Bronchial epithelial cell (primary cell): Measurements from ENCODE around the gene EMILIN3. TPM values are rescaled to one million over a fixed set of nuclear protein-coding genes. Genes with fewer than 3 reads are reported as not detected.

Source experiments
- DNase-seq: peaks from one replicate; pipeline ENCODE4 v3.0.0-alpha.2; 2010; ENCODE audit warnings: low read depth
- FAIRE-seq: peaks from 2 replicates; lab custom pipeline; 2011; peaks lifted over from hg19 to GRCh38; lab: Jason Lieb, UNC
- H3K27me3 ChIP-seq: 2 replicates; pipeline ENCODE4 v1.5.1; 2011; ENCODE audit warnings: low read length; ENCODE audit not compliant: control insufficient read depth, insufficient read depth
- H3K36me3 ChIP-seq: 2 replicates; pipeline ENCODE4 v1.5.1; 2011; ENCODE audit warnings: low read length; ENCODE audit not compliant: control insufficient read depth, insufficient read depth
- H3K4me3 ChIP-seq: 2 replicates; pipeline ENCODE4 v1.5.1; 2011; ENCODE audit warnings: mild to moderate bottlenecking, low read depth, low read length, control low read depth
- total RNA-seq: library from RNA; depleted of rRNA; stranded (reverse); fragments of >200 nt; gene quantifications from 2 replicates; pipeline ENCODE4 v1.2.1, GENCODE V29; 2014
- TF ChIP-seq, protein P1 (sequence below): IDR thresholded peaks from 2 replicates; pipeline ENCODE4 v1.5.1; 2011; ENCODE audit warnings: mild to moderate bottlenecking, moderate library complexity, low read length, control low read depth, inconsistent platforms; ENCODE audit not compliant: insufficient read depth, severe bottlenecking

Gene EMILIN3
- total RNA-seq, 1 donor from 2014 or later, result not detected

DNA sequence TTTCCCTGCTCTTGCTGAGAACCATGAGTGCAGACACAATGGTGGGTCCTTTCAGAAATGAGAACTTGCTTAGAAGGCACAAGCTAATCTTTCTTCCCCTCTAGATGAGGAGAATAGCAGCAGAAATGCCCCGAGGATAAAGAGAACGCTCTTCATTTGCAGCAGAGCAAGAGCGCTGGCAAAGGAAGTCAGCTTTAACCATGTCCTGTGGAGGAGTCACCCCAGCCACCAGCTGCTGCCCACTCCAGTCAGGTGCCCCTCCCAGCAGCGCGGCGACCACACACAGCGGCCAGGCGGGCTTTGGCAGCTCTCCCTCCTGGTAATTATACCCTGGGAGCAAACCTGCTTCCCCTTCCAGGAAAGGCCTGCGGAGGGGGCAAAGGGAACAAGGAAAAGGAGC is 42.4 kb upstream of the EMILIN3 start:
- FAIRE-seq (no peak), DNase-seq (no peak)
- TF ChIP-seq, protein P1, sequence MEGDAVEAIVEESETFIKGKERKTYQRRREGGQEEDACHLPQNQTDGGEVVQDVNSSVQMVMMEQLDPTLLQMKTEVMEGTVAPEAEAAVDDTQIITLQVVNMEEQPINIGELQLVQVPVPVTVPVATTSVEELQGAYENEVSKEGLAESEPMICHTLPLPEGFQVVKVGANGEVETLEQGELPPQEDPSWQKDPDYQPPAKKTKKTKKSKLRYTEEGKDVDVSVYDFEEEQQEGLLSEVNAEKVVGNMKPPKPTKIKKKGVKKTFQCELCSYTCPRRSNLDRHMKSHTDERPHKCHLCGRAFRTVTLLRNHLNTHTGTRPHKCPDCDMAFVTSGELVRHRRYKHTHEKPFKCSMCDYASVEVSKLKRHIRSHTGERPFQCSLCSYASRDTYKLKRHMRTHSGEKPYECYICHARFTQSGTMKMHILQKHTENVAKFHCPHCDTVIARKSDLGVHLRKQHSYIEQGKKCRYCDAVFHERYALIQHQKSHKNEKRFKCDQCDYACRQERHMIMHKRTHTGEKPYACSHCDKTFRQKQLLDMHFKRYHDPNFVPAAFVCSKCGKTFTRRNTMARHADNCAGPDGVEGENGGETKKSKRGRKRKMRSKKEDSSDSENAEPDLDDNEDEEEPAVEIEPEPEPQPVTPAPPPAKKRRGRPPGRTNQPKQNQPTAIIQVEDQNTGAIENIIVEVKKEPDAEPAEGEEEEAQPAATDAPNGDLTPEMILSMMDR, result no peak
- Histone ChIP-seq H3K27me3 (no peaks in the 10 kb centered on the region), H3K36me3 (peaks cover 28% of the 10 kb centered on the region), H3K4me3 (no peak overlapping the region)

DNA sequence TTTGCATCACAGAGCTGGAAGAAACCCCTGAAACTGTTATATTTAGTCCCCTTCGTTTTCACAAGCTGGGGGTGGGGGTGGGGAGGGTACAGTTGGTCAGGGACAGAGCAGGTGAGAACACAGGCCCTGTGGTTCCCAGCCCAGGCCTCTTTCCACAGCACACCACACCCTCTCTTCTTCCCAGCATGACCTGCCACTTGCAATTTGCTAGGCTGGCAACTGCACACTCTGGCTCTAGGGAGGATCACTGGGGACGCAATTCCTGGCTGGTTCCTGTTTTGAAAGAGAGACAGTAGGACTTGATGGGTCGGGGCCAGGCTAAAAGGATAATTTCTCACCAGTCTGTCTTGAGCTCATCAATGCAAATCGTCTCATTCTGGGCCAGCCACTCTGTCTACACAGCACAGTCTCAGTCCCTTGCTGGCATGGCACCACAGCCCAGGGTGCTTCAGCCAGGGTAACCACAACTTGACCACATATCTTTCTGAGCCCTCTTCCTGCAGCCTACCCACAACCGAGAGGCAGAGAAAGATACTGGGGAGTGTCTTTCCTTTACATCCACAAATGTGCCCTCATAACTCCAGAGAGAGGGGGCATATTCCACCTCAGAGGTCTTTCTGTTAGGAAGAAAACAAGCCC is 41.7 kb upstream of the EMILIN3 start:
- FAIRE-seq (no peak), DNase-seq (no peak)
- TF ChIP-seq, protein P1, result no peak
- no peaks in the 10 kb centered on the region for H3K27me3 ChIP-seq
- H3K4me3 ChIP-seq, result no peak overlapping the region
- peaks cover 25% of the 10 kb centered on the region for H3K36me3 ChIP-seq

DNA sequence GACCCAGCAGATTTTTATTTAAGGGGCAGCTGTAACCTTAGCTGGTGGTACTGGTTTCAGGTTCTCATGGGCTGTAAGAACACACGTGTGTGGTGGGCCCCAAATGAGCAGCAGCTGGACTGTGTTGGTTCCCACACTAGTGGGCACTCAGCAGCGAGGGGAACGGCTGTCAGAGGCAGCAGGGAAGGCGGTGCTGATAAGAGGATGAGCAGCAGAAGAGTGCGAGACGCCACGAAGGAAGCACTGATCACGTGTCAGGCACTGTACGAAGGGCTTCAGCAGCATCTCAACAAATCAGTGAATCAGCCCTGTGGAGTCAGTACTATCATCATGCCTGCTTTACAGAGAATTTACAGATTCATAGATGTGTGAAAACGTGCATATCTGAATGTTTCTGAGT is 41.0 kb upstream of the EMILIN3 start:
- DNase-seq (no peak), FAIRE-seq (no peak)
- Histone ChIP-seq H3K36me3 (peaks cover 25% of the 10 kb centered on the region), H3K27me3 (no peaks in the 10 kb centered on the region), H3K4me3 (no peak overlapping the region)
- TF ChIP-seq, protein P1, result no peak

DNA sequence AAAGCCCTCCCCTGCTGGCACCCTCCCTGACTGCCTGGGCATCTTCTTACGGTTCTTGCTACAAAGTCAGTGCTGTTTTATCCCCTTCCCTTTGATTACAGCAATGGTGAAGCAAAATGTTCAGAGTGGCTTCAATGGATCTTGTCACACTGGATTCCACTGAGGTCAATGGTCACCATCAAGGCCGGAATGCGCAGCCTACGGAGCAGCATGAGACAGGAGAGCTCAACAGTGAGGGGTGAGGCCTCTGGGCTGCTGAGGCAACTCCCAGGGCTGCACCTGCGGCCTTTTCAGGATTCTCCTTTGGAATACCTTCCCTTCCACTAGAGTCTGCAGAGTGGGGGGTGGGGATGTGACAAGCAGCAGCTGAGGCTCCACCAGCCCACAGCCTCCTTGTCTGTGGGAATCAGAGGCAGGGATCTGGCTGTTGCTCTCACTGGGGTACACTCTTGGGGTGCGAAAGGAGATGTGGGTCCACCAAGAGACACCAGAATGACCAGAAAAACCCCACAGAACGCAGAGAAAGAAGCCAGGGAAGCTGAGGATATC is 40.4 kb upstream of the EMILIN3 start:
- TF ChIP-seq, protein P1, result no peak
- H3K36me3 ChIP-seq, result peaks cover 25% of the 10 kb centered on the region
- no peaks in the 10 kb centered on the region for H3K27me3 ChIP-seq
- FAIRE-seq, result no peak
- no peak for DNase-seq
- no peak overlapping the region for H3K4me3 ChIP-seq

DNA sequence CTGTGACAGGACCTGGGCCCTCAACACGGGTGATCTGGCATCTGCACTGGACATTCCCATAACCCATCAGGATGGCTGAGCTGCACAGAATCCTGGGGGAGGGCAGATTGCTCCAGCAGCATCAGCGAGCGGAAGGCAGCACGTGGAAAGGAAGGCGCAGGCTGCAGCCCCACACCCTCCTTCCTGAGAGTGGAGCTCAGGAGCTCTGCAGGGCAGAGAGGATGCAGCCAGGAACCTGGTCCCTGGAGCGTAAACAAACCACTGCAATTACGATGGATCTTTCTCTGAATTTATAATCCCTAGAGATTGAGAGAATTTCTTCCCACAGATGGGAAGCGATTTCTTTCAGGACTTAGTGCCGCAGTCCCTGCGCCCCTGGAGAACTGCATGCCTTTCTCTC is 39.7 kb upstream of the EMILIN3 start:
- TF ChIP-seq, protein P1, result no peak
- no peaks in the 10 kb centered on the region for H3K27me3 ChIP-seq
- H3K36me3 ChIP-seq, result peaks cover 25% of the 10 kb centered on the region
- FAIRE-seq (no peak), DNase-seq (no peak)
- no peak overlapping the region for H3K4me3 ChIP-seq

DNA sequence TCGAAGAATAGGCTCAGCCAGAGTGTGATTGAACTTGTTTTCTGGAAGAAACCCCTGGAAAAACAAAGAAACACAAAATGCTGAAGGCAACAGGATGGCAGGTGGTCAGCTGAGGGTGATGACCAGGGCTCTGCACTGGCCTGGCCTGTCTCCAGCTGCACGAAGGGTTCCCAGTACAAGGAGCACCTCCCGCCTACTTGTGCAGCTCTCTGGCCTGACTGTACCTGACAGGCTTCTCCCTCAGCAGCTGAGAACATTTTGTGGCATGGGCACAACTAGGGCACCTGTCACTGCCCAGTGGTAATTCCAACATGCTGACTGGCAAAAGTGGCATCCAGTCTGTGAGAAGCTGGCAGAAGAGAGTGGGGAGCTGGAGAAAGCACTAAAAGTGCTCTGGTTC is 38.8 kb upstream of the EMILIN3 start:
- TF ChIP-seq, protein P1, result no peak
- Histone ChIP-seq H3K36me3 (peaks cover 23% of the 10 kb centered on the region), H3K4me3 (no peak overlapping the region), H3K27me3 (no peaks in the 10 kb centered on the region)
- DNase-seq (no peak), FAIRE-seq (no peak)
